ENCODE results near the gene LRP1-AS.

- TF ChIP-seq EZH2phosphoT487 (IDR thresholded peaks at IDR 0.05; ENCODE audit: borderline replicate concordance, low read length) (no peak), CTCF (conservative IDR thresholded peaks at IDR 0.05; ENCODE audit: low read depth, low read length) (no peak), EZH2 (IDR thresholded peaks at IDR 0.05; ENCODE audit: low read length, unreplicated experiment) (no peak)
These were observed 12.6 kb upstream of the LRP1-AS start for GRCh38 chr12:57160040-57160439.
